Transverse colon (tissue), 4 donors: ENCODE results near the gene UBL3.

Experiments used
- EP300 ChIP-seq: sonication (generic); formaldehyde crosslinking; IDR thresholded peaks from one replicate; pipeline ENCODE4 v1.6.1; 2017; ENCODE audit warnings: antibody characterized with exemption, low read depth
- POLR2A ChIP-seq: fragments of 450-650 bp; IDR thresholded peaks from one replicate; pipeline ENCODE4 v1.6.1; 2016; ENCODE audit warnings: antibody characterized with exemption, mild to moderate bottlenecking, moderate library complexity
- POLR2AphosphoS5 ChIP-seq, 3 donors: sonication (generic); formaldehyde crosslinking; IDR thresholded peaks; one replicate each; pipeline ENCODE4 v1.6.1; 2016; ENCODE audit warnings: antibody characterized with exemption in 3 of 3
- TF ChIP-seq, protein P1 (sequence below), 5 experiments: fragments of 200-600 bp in 3 of 5; fragments of 450-650 bp in 2 of 5; sonication (generic) in 3 of 5; IDR thresholded peaks; 1 replicate in 2 of 5; 2 replicates in 3 of 5; pipeline ENCODE4 v1.5.1; 2016 to 2017; ENCODE audit warnings: antibody characterized with exemption in 5 of 5, inconsistent platforms in 3 of 5, mild to moderate bottlenecking in 2 of 5, moderate library complexity in 1 of 5

DNA sequence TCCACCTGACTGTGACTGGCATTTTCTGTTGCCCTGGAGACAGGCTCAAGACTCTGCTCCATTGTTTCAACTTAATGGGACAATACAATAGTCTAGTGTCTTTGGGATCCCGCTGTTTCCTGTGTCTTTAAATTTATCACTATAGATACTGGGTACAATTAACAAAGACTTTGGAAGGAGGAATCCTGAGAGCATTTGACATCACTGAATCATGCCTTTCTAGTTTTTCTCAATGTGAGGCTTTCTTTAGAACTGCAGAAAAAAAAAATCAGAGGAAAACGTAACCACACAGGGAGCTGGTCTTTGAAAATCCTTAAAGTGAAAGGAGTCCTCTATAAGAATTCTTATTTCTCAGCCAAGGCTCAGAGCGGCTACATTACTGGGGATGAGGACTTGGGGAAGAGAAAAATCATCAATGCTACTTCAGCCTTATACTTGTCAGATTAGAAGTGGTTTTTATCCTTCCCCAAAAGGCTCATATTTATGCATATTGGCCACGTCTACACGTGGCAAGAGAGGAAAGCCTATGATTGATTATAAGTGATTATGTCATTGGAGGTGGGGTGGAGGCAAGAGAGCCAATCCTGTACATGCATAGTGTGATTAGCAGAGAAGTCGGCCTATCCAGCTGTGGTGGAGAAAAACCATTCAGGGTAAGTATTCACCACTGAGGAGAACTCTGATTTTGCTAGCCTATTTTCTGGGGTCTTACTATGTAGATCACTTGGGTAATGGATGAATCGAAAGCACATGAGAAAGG lies 34.4 kb upstream of the UBL3 start:
- TF ChIP-seq, protein P1, sequence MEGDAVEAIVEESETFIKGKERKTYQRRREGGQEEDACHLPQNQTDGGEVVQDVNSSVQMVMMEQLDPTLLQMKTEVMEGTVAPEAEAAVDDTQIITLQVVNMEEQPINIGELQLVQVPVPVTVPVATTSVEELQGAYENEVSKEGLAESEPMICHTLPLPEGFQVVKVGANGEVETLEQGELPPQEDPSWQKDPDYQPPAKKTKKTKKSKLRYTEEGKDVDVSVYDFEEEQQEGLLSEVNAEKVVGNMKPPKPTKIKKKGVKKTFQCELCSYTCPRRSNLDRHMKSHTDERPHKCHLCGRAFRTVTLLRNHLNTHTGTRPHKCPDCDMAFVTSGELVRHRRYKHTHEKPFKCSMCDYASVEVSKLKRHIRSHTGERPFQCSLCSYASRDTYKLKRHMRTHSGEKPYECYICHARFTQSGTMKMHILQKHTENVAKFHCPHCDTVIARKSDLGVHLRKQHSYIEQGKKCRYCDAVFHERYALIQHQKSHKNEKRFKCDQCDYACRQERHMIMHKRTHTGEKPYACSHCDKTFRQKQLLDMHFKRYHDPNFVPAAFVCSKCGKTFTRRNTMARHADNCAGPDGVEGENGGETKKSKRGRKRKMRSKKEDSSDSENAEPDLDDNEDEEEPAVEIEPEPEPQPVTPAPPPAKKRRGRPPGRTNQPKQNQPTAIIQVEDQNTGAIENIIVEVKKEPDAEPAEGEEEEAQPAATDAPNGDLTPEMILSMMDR (IDR thresholded peaks at IDR 0.05) = no peak
- TF ChIP-seq EP300 = no peak
- no peak for TF ChIP-seq POLR2AphosphoS5 (IDR thresholded peaks at IDR 0.05)
- TF ChIP-seq POLR2A = no peak
